NCI-H146 (cell line): Measurements from ENCODE around the gene RHPN2.
"Not testable (repeated sequence)": the region's sequence is repeated elsewhere in the genome, so short reads cannot be mapped to it uniquely, and the experiment has no call there.

Experiments used
- DNase-seq: peaks from one replicate; lab custom pipeline; 2025; lab: John Stamatoyannopoulos, UW

Gene RHPN2

GRCh38 chr19:33064458-33064791 is 263 bp downstream of the RHPN2 start:
- peak; percentile 71 for DNase-seq

- peak; percentile 52 for DNase-seq
Measured at GRCh38 chr19:33063753-33064457, 783 bp downstream of the RHPN2 start.

- peak; percentile 52 for DNase-seq
Measured at GRCh38 chr19:33063356-33063752, 1.3 kb downstream of the RHPN2 start.

GRCh38 chr19:33062902-33063301 is 1.8 kb downstream of the RHPN2 start:
- DNase-seq = no peak

- no peak for DNase-seq
Measured at GRCh38 chr19:33060586-33060985, 4.1 kb downstream of the RHPN2 start.

- DNase-seq = no peak
Measured at GRCh38 chr19:33055718-33056117, 9.0 kb downstream of the RHPN2 start.

GRCh38 chr19:33054623-33055022 is 10.1 kb downstream of the RHPN2 start:
- DNase-seq = no peak

GRCh38 chr19:33052352-33052972 is 12.2 kb downstream of the RHPN2 start:
- DNase-seq = no peak

GRCh38 chr19:33050110-33050509 is 14.6 kb downstream of the RHPN2 start:
- DNase-seq = no peak

- no peak for DNase-seq
Measured at GRCh38 chr19:33048806-33049676, 15.6 kb downstream of the RHPN2 start.

GRCh38 chr19:33047422-33047821 is 17.3 kb downstream of the RHPN2 start:
- no peak for DNase-seq

- not testable (repeated sequence) for DNase-seq
Measured at GRCh38 chr19:33041828-33042160, 22.9 kb downstream of the RHPN2 start.

- DNase-seq = no peak
Measured at GRCh38 chr19:33040994-33041827, 23.5 kb downstream of the RHPN2 start.

- DNase-seq = no peak
Measured at GRCh38 chr19:33039815-33040214, 24.9 kb downstream of the RHPN2 start.

- no peak for DNase-seq
Measured at GRCh38 chr19:33039108-33039599, 25.5 kb downstream of the RHPN2 start.

- not testable (repeated sequence) for DNase-seq
Measured at GRCh38 chr19:33037168-33038025, 27.3 kb downstream of the RHPN2 start.

GRCh38 chr19:33036370-33037167 is 28.1 kb downstream of the RHPN2 start:
- not testable (repeated sequence) for DNase-seq

- no peak for DNase-seq
Measured at GRCh38 chr19:33035461-33035860, 29.2 kb downstream of the RHPN2 start.

- DNase-seq = peak; percentile 68
Measured at GRCh38 chr19:33032218-33032781, 32.4 kb downstream of the RHPN2 start.
